ENCODE measurements around the gene STT3B.

STT3B gene

GRCh38 chr3:31541089-31541488 lies 8.4 kb downstream of the STT3B start:
- no peak for TF ChIP-seq CTCF (IDR thresholded peaks at IDR 0.05; ENCODE audit: low read depth, low read length)

GRCh38 chr3:31542246-31542645 lies 9.5 kb downstream of the STT3B start:
- DNase-seq (ENCODE audit: extremely low read depth, low read depth), result no peak
- TF ChIP-seq CTCF (IDR thresholded peaks at IDR 0.05; ENCODE audit: low read depth, low read length), result no peak

More at GRCh38 chr3:31541089-31541488, 8.4 kb downstream of the STT3B start:
- DNase-seq (ENCODE audit: extremely low read depth, low read depth), result no peak

GRCh38 chr3:31543375-31543774 lies 10.7 kb downstream of the STT3B start:
- no peak for TF ChIP-seq CTCF (IDR thresholded peaks at IDR 0.05; ENCODE audit: low read depth, low read length)
- no peak for DNase-seq (ENCODE audit: extremely low read depth, low read depth)

- no peak for DNase-seq (ENCODE audit: extremely low read depth, low read depth)
- no peak for TF ChIP-seq CTCF (IDR thresholded peaks at IDR 0.05; ENCODE audit: low read depth, low read length)
These were observed 11.9 kb downstream of the STT3B start for GRCh38 chr3:31544634-31545033.

- no peak for TF ChIP-seq CTCF (IDR thresholded peaks at IDR 0.05; ENCODE audit: low read depth, low read length)
- no peak for DNase-seq (ENCODE audit: extremely low read depth, low read depth)
These were observed 13.4 kb downstream of the STT3B start for GRCh38 chr3:31546162-31546561.

- no peak for TF ChIP-seq CTCF (IDR thresholded peaks at IDR 0.05; ENCODE audit: low read depth, low read length)
- no peak for DNase-seq (ENCODE audit: extremely low read depth, low read depth)
These were observed 14.0 kb downstream of the STT3B start for GRCh38 chr3:31546725-31547124.

- DNase-seq (ENCODE audit: extremely low read depth, low read depth), result no peak
- peak; percentile 68 for TF ChIP-seq CTCF (IDR thresholded peaks at IDR 0.05; ENCODE audit: low read depth, low read length)
These were observed 17.9 kb downstream of the STT3B start for GRCh38 chr3:31550452-31551251.
